ENCODE results near the gene LCP1. TPM values are rescaled to one million over a fixed set of nuclear protein-coding genes. Genes with fewer than 3 reads are reported as not detected.
"Not testable (repeated sequence)": the region's sequence is repeated elsewhere in the genome, so short reads cannot be mapped to it uniquely, and the experiment has no call there.

Gene LCP1
- total and polyA plus RNA-seq, 12 donors, result 17.3 to 109 (median 59.8) TPM

- no peaks in the 10 kb centered on the region for H3K9me3 ChIP-seq (replicated peaks in 1 of 3)
- intact Hi-C loops (cut with DNase I), result no loop called here
- no peak for TF ChIP-seq CTCF (IDR thresholded peaks at IDR 0.05)
- no peak for TF ChIP-seq POLR2A (IDR thresholded peaks at IDR 0.05)
- H3K27me3 ChIP-seq, result no peaks in the 10 kb centered on the region
- H3K4me3 ChIP-seq, result no peak overlapping the region
- no peaks in the 10 kb centered on the region for H3K36me3 ChIP-seq (replicated peaks in 1 of 2)
- 75 to 83% (median 76%) methylated on average over 3 of the region's 3 CpGs for WGBS, 4 donors
- H3K27ac ChIP-seq, result no peak overlapping the region
- no peak for DNase-seq
- H3K4me1 ChIP-seq (replicated peaks in 1 of 2), result peaks cover 0 to 8% of the 10 kb centered on the region in 2 donors
These were observed 14.9 kb downstream of the LCP1 start for GRCh38 chr13:46166947-46167610.

- TF ChIP-seq CTCF (IDR thresholded peaks at IDR 0.05), result no peak
- TF ChIP-seq POLR2A (IDR thresholded peaks at IDR 0.05), result no peak
- Histone ChIP-seq H3K4me1 (replicated peaks in 1 of 2) (no peaks in the 10 kb centered on the region), H3K9me3 (replicated peaks in 1 of 3) (no peaks in the 10 kb centered on the region), H3K27ac (no peak overlapping the region), H3K4me3 (no peak overlapping the region), H3K36me3 (replicated peaks in 1 of 2) (no peaks in the 10 kb centered on the region), H3K27me3 (no peaks in the 10 kb centered on the region)
- WGBS, 4 donors, result 67 to 88% (median 78%) methylated on average over 1 of the region's 1 CpG
- no peak for DNase-seq
- intact Hi-C loops (cut with DNase I), result no loop called here
These were observed 15.8 kb downstream of the LCP1 start for GRCh38 chr13:46166224-46166584.

GRCh38 chr13:46165485-46166223 lies 16.3 kb downstream of the LCP1 start:
- Histone ChIP-seq H3K4me3 (no peak overlapping the region), H3K9me3 (replicated peaks in 1 of 3) (no peaks in the 10 kb centered on the region), H3K36me3 (replicated peaks in 1 of 2) (no peaks in the 10 kb centered on the region), H3K27me3 (no peaks in the 10 kb centered on the region), H3K4me1 (replicated peaks in 1 of 2) (no peaks in the 10 kb centered on the region), H3K27ac (no peak overlapping the region)
- intact Hi-C loops (cut with DNase I), result no loop called here
- DNase-seq, result no peak
- WGBS, 4 donors, result 33 to 55% (median 42%) methylated on average over 5 of the region's 5 CpGs
- TF ChIP-seq POLR2A (IDR thresholded peaks at IDR 0.05) (no peak), CTCF (IDR thresholded peaks at IDR 0.05) (no peak)

- DNase-seq, result no peak
- Histone ChIP-seq H3K27ac (no peak overlapping the region), H3K4me3 (no peak overlapping the region), H3K4me1 (replicated peaks in 1 of 2) (no peaks in the 10 kb centered on the region), H3K27me3 (no peaks in the 10 kb centered on the region), H3K9me3 (replicated peaks in 1 of 3) (no peaks in the 10 kb centered on the region), H3K36me3 (replicated peaks in 1 of 2) (no peaks in the 10 kb centered on the region)
- no peak for TF ChIP-seq POLR2A (IDR thresholded peaks at IDR 0.05)
- no peak for TF ChIP-seq CTCF (IDR thresholded peaks at IDR 0.05)
- intact Hi-C loops (cut with DNase I), result no loop called here
These were observed 17.3 kb downstream of the LCP1 start for GRCh38 chr13:46164661-46165060.

GRCh38 chr13:46162741-46163140 lies 19.2 kb downstream of the LCP1 start:
- WGBS, 4 donors, result 95 to 98% (median 95%) methylated on average over 12 to 36 of the region's 36 CpGs
- H3K4me1 ChIP-seq (replicated peaks in 1 of 2); H3K4me3 ChIP-seq; H3K27ac ChIP-seq; H3K27me3 ChIP-seq; H3K36me3 ChIP-seq (replicated peaks in 1 of 2); DNase-seq; intact Hi-C loops (cut with DNase I); H3K9me3 ChIP-seq (replicated peaks in 1 of 3): not testable (repeated sequence)
